Measurements from ENCODE around the gene MED15. TPM values are rescaled to one million over a fixed set of nuclear protein-coding genes. Genes with fewer than 3 reads are reported as not detected.

MED15 gene
- total RNA-seq, 3 donors from 2014 or later: 36.6 to 53.1 (median 52.3) TPM

GRCh38 chr22:20550057-20550817 is 42.8 kb downstream of the MED15 start:
- peak overlapping the region in 1 of 3 donors; percentile 45 for H3K4me3 ChIP-seq
- H3K9me3 ChIP-seq: no peaks in the 10 kb centered on the region
- H3K4me1 ChIP-seq: peaks cover 8 to 21% of the 10 kb centered on the region in 2 donors
- intact Hi-C loops (cut with DNase I; ENCODE audit: low total_unique reads): no loop called here
- H3K36me3 ChIP-seq: no peaks in the 10 kb centered on the region
- peak overlapping the region; percentile 90 to 97 for H3K27ac ChIP-seq
- TF ChIP-seq POLR2AphosphoS5 (IDR thresholded peaks at IDR 0.05) (no peak), POLR2A (IDR thresholded peaks at IDR 0.05) (no peak), CTCF (IDR thresholded peaks at IDR 0.05) (no peak)
- H3K27me3 ChIP-seq: no peaks in the 10 kb centered on the region
- DNase-seq (ENCODE audit: low spot score in 2 of 2): no peak

GRCh38 chr22:20550851-20551744 is 43.7 kb downstream of the MED15 start:
- peak in 1 of 2 donors; percentile 41 for DNase-seq (ENCODE audit: low spot score in 2 of 2)
- Histone ChIP-seq H3K36me3 (no peaks in the 10 kb centered on the region), H3K4me1 (peaks cover 8 to 21% of the 10 kb centered on the region in 2 donors), H3K27ac (peak overlapping the region; percentile 90 to 97), H3K27me3 (no peaks in the 10 kb centered on the region), H3K4me3 (peak overlapping the region in 2 of 3 donors; percentile 2 to 45), H3K9me3 (no peaks in the 10 kb centered on the region)
- intact Hi-C loops (cut with DNase I; ENCODE audit: low total_unique reads): no loop called here
- TF ChIP-seq POLR2A (IDR thresholded peaks at IDR 0.05) (no peak), CTCF (IDR thresholded peaks at IDR 0.05) (no peak), POLR2AphosphoS5 (IDR thresholded peaks at IDR 0.05) (peak in 1 of 3 donors; percentile 8)

GRCh38 chr22:20551805-20552442 is 44.5 kb downstream of the MED15 start:
- H3K27me3 ChIP-seq: no peaks in the 10 kb centered on the region
- H3K4me3 ChIP-seq: peak overlapping the region in 1 of 3 donors; percentile 2
- no peaks in the 10 kb centered on the region for H3K9me3 ChIP-seq
- H3K4me1 ChIP-seq: peaks cover 8 to 21% of the 10 kb centered on the region in 2 donors
- intact Hi-C loops (cut with DNase I; ENCODE audit: low total_unique reads): no loop called here
- H3K27ac ChIP-seq: peak overlapping the region; percentile 90 to 97
- H3K36me3 ChIP-seq: no peaks in the 10 kb centered on the region
- no peak for DNase-seq (ENCODE audit: low spot score in 2 of 2)
- TF ChIP-seq CTCF (IDR thresholded peaks at IDR 0.05): peak in 1 of 3 donors; percentile 25
- TF ChIP-seq POLR2AphosphoS5 (IDR thresholded peaks at IDR 0.05): no peak

GRCh38 chr22:20552443-20553401 is 45.3 kb downstream of the MED15 start:
- Histone ChIP-seq H3K9me3 (no peaks in the 10 kb centered on the region), H3K27ac (peak overlapping the region; percentile 90 to 97), H3K36me3 (no peaks in the 10 kb centered on the region), H3K4me3 (no peak overlapping the region), H3K27me3 (no peaks in the 10 kb centered on the region), H3K4me1 (peaks cover 8 to 21% of the 10 kb centered on the region in 2 donors)
- DNase-seq (ENCODE audit: low spot score in 2 of 2): peak in 1 of 2 donors; percentile 40
- TF ChIP-seq POLR2AphosphoS5 (IDR thresholded peaks at IDR 0.05) (peak; percentile 12 to 38 (median 34)), CTCF (IDR thresholded peaks at IDR 0.05) (no peak)
- intact Hi-C loops (cut with DNase I; ENCODE audit: low total_unique reads): no loop called here
